HG02870 (cell line): ENCODE measurements around the gene PLXNB2.
"Not testable (repeated sequence)": the region's sequence is repeated elsewhere in the genome, so short reads cannot be mapped to it uniquely, and the experiment has no call there.

Experiments used
- ATAC-seq: cut with Tn5 transposase; IDR thresholded peaks from one replicate; pipeline ENCODE4 v1.9.1; 2021; ENCODE audit warnings: mild to moderate bottlenecking, moderate library complexity; ENCODE audit not compliant: unreplicated experiment

Gene PLXNB2

GRCh38 chr22:50326225-50326955, 18.9 kb upstream of the PLXNB2 start:
- no peak for ATAC-seq

GRCh38 chr22:50325444-50326224, 18.2 kb upstream of the PLXNB2 start:
- no peak for ATAC-seq

- no peak for ATAC-seq
These were observed 16.5 kb upstream of the PLXNB2 start for GRCh38 chr22:50323900-50324299.

GRCh38 chr22:50322382-50323104, 15.1 kb upstream of the PLXNB2 start:
- not testable (repeated sequence) for ATAC-seq

- ATAC-seq, result no peak
These were observed 13.4 kb upstream of the PLXNB2 start for GRCh38 chr22:50320671-50321325.

GRCh38 chr22:50320116-50320515, 12.7 kb upstream of the PLXNB2 start:
- ATAC-seq, result no peak

- ATAC-seq, result no peak
These were observed 12.1 kb upstream of the PLXNB2 start for GRCh38 chr22:50319503-50319951.

- no peak for ATAC-seq
These were observed 11.4 kb upstream of the PLXNB2 start for GRCh38 chr22:50318698-50319411.

- ATAC-seq, result no peak
These were observed 10.9 kb upstream of the PLXNB2 start for GRCh38 chr22:50318356-50318697.

- ATAC-seq, result no peak
These were observed 10.2 kb upstream of the PLXNB2 start for GRCh38 chr22:50317674-50318073.

- ATAC-seq, result no peak
These were observed 9.7 kb upstream of the PLXNB2 start for GRCh38 chr22:50317178-50317577.

- ATAC-seq, result no peak
These were observed 8.9 kb upstream of the PLXNB2 start for GRCh38 chr22:50316114-50317065.

- no peak for ATAC-seq
These were observed 8.1 kb upstream of the PLXNB2 start for GRCh38 chr22:50315289-50316113.

- peak; percentile 77 for ATAC-seq
These were observed 7.2 kb upstream of the PLXNB2 start for GRCh38 chr22:50314455-50315288.

GRCh38 chr22:50314081-50314454, 6.6 kb upstream of the PLXNB2 start:
- no peak for ATAC-seq

- ATAC-seq, result no peak
These were observed 6.2 kb upstream of the PLXNB2 start for GRCh38 chr22:50313600-50313999.

GRCh38 chr22:50313021-50313420, 5.6 kb upstream of the PLXNB2 start:
- no peak for ATAC-seq

GRCh38 chr22:50312371-50312770, 4.9 kb upstream of the PLXNB2 start:
- no peak for ATAC-seq
